NCI-H774 (cell line): ENCODE measurements around the gene GPC6.
A peak's percentile ranks its signal among the peaks of the same experiment; 100 is the strongest.

Source experiments
- DNase-seq: peaks from one replicate; lab custom pipeline; 2025; lab: John Stamatoyannopoulos, UW

GPC6 gene

GRCh38 chr13:93268327-93269028 lies 41.9 kb downstream of the GPC6 start:
- DNase-seq = no peak

GRCh38 chr13:93270769-93271742 lies 44.4 kb downstream of the GPC6 start:
- no peak for DNase-seq

GRCh38 chr13:93279982-93280381 lies 53.4 kb downstream of the GPC6 start:
- DNase-seq = no peak

- DNase-seq = no peak
These were observed 54.1 kb downstream of the GPC6 start for GRCh38 chr13:93280688-93281087.

- DNase-seq = no peak
These were observed 56.6 kb downstream of the GPC6 start for GRCh38 chr13:93283255-93283654.

- no peak for DNase-seq
These were observed 57.5 kb downstream of the GPC6 start for GRCh38 chr13:93284064-93284463.

GRCh38 chr13:93286047-93286446 lies 59.4 kb downstream of the GPC6 start:
- DNase-seq = no peak

- no peak for DNase-seq
These were observed 62.4 kb downstream of the GPC6 start for GRCh38 chr13:93289053-93289452.

- DNase-seq = no peak
These were observed 63.2 kb downstream of the GPC6 start for GRCh38 chr13:93289842-93290241.

GRCh38 chr13:93290503-93290902 lies 63.9 kb downstream of the GPC6 start:
- no peak for DNase-seq

- DNase-seq = no peak
These were observed 65.8 kb downstream of the GPC6 start for GRCh38 chr13:93292366-93292765.

GRCh38 chr13:93293710-93294109 lies 67.1 kb downstream of the GPC6 start:
- no peak for DNase-seq

GRCh38 chr13:93296584-93296983 lies 70.0 kb downstream of the GPC6 start:
- DNase-seq = no peak

GRCh38 chr13:93298713-93299112 lies 72.1 kb downstream of the GPC6 start:
- DNase-seq = no peak

- no peak for DNase-seq
These were observed 77.5 kb downstream of the GPC6 start for GRCh38 chr13:93304134-93304533.

- DNase-seq = no peak
These were observed 78.4 kb downstream of the GPC6 start for GRCh38 chr13:93304868-93305613.

GRCh38 chr13:93305886-93306285 lies 79.3 kb downstream of the GPC6 start:
- no peak for DNase-seq

- no peak for DNase-seq
These were observed 80.5 kb downstream of the GPC6 start for GRCh38 chr13:93307136-93307535.

- no peak for DNase-seq
These were observed 81.0 kb downstream of the GPC6 start for GRCh38 chr13:93307651-93308050.

GRCh38 chr13:93309886-93310523 lies 83.4 kb downstream of the GPC6 start:
- peak; percentile 0 for DNase-seq

- no peak for DNase-seq
These were observed 90.2 kb downstream of the GPC6 start for GRCh38 chr13:93316841-93317240.
